ENCODE measurements around the gene MTERF4. TPM values are rescaled to one million over a fixed set of nuclear protein-coding genes. Genes with fewer than 3 reads are reported as not detected.

The MTERF4 gene
- total and polyA plus RNA-seq, 2 of the 13 experiments (the other 11 are each of a cell fraction or from before 2014, with no cell fraction given) = 50.5 to 59.8 TPM

- TF ChIP-seq, protein P1, sequence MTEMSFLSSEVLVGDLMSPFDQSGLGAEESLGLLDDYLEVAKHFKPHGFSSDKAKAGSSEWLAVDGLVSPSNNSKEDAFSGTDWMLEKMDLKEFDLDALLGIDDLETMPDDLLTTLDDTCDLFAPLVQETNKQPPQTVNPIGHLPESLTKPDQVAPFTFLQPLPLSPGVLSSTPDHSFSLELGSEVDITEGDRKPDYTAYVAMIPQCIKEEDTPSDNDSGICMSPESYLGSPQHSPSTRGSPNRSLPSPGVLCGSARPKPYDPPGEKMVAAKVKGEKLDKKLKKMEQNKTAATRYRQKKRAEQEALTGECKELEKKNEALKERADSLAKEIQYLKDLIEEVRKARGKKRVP (CRISPR knock-in tag; IDR thresholded peaks at IDR 0.05) = 0 out of 4 replicates have a peak, but pooled peaks of 1 of the 2 experiments have one; percentile 39
- peak; percentile 57; the same call in 1 of the 2 replicates for TF ChIP-seq GATA4 (IDR thresholded peaks at IDR 0.05; ENCODE audit: borderline replicate concordance, low read depth)
- TF ChIP-seq ZGPAT (CRISPR knock-in tag; IDR thresholded peaks at IDR 0.05) = peak; percentile 92
- TF ChIP-seq FOXJ3 (CRISPR knock-in tag; IDR thresholded peaks at IDR 0.05; ENCODE audit: borderline replicate concordance) = peak; percentile 89; the same call in 1 of the 2 replicates
- peak; percentile 39; the same call in 1 of the 2 replicates for TF ChIP-seq YEATS2 (CRISPR knock-in tag; IDR thresholded peaks at IDR 0.05; ENCODE audit: borderline replicate concordance)
- TF ChIP-seq ZC3H4 (CRISPR knock-in tag; IDR thresholded peaks at IDR 0.05; ENCODE audit: borderline replicate concordance) = 0 out of 2 replicates have a peak, but pooled peaks have one; percentile 72
- TF ChIP-seq MTA1 (CRISPR knock-in tag; IDR thresholded peaks at IDR 0.05; ENCODE audit: borderline replicate concordance) = peak; percentile 79
- 0 out of 2 replicates have a peak, but pooled peaks have one; percentile 84 for TF ChIP-seq RCOR2 (CRISPR knock-in tag; IDR thresholded peaks at IDR 0.05)
- peak; percentile 65 for TF ChIP-seq KLF11 (CRISPR knock-in tag; IDR thresholded peaks at IDR 0.05)
- TF ChIP-seq NR2F6 (IDR thresholded peaks at IDR 0.05) = peak; percentile 76
- peak; percentile 69; the same call in 1 of the 2 replicates for TF ChIP-seq NR2F6 (CRISPR knock-in tag; IDR thresholded peaks at IDR 0.05)
- 0 out of 2 replicates have a peak, but pooled peaks have one; percentile 28 for TF ChIP-seq KMT2B (CRISPR knock-in tag; IDR thresholded peaks at IDR 0.05)
- peak; percentile 93 for TF ChIP-seq HDAC1 (CRISPR knock-in tag; IDR thresholded peaks at IDR 0.05)
- TF ChIP-seq GFI1 (CRISPR knock-in tag; IDR thresholded peaks at IDR 0.05; ENCODE audit: borderline replicate concordance) = peak; percentile 68
- TF ChIP-seq GABPB1 (CRISPR knock-in tag; IDR thresholded peaks at IDR 0.05) = 0 out of 2 replicates have a peak, but pooled peaks have one; percentile 12
- peak; percentile 96 for TF ChIP-seq ISL2 (CRISPR knock-in tag; IDR thresholded peaks at IDR 0.05)
- TF ChIP-seq KDM6A (CRISPR knock-in tag; IDR thresholded peaks at IDR 0.05; ENCODE audit: low read depth) = peak; percentile 86
- peak; percentile 38; the same call in 1 of the 2 replicates for TF ChIP-seq CEBPG (CRISPR knock-in tag; IDR thresholded peaks at IDR 0.05)
- TF ChIP-seq ZNF614 (CRISPR knock-in tag; IDR thresholded peaks at IDR 0.05; ENCODE audit: borderline replicate concordance) = peak; percentile 95
- TF ChIP-seq NR2F2 (IDR thresholded peaks at IDR 0.05; ENCODE audit: borderline replicate concordance, low read depth) = peak; percentile 79
- peak; percentile 61; the same call in 1 of the 2 replicates for TF ChIP-seq SP5 (CRISPR knock-in tag; IDR thresholded peaks at IDR 0.05; ENCODE audit: borderline replicate concordance, low read depth)
- peak; percentile 78 for TF ChIP-seq ETV5 (CRISPR knock-in tag; IDR thresholded peaks at IDR 0.05; ENCODE audit: borderline replicate concordance)
- 0 out of 2 replicates have a peak, but pooled peaks have one; percentile 26 for TF ChIP-seq HOMEZ (CRISPR knock-in tag; IDR thresholded peaks at IDR 0.05; ENCODE audit: low read depth)
Measured at GRCh38 chr2:241093133-241093781, 8.8 kb downstream of the MTERF4 start (continued).
